ENCODE results near the gene C6orf118.

- TF ChIP-seq CTCF (IDR thresholded peaks at IDR 0.05; ENCODE audit: low read depth, low read length, missing input control) (no peak), GABPA (IDR thresholded peaks at IDR 0.05 in 1 of 2, conservative IDR thresholded peaks at IDR 0.05 in 1 of 2) (no peak), YY1 (IDR thresholded peaks at IDR 0.05) (no peak), EGR1 (IDR thresholded peaks at IDR 0.05; ENCODE audit: low read depth in 2 of 2) (no peak), RXRA (IDR thresholded peaks at IDR 0.05) (no peak), REST (IDR thresholded peaks at IDR 0.05) (no peak), ATF3 (IDR thresholded peaks at IDR 0.05) (no peak), RAD21 (IDR thresholded peaks at IDR 0.05) (no peak), ZBTB33 (IDR thresholded peaks at IDR 0.05) (no peak), SP1 (IDR thresholded peaks at IDR 0.05) (no peak), MAX (IDR thresholded peaks at IDR 0.05) (no peak)
Measured at GRCh38 chr6:165300422-165300936, 8.9 kb downstream of the C6orf118 start.
